NCI-H2081 treated with DMSO at 0.1 percent for 48 hours (cell line): Measurements from ENCODE around the gene EFNA2.

ENCODE experiments used
- DNase-seq: peaks from one replicate; lab custom pipeline; 2025; lab: John Stamatoyannopoulos, UW

The EFNA2 gene

DNA sequence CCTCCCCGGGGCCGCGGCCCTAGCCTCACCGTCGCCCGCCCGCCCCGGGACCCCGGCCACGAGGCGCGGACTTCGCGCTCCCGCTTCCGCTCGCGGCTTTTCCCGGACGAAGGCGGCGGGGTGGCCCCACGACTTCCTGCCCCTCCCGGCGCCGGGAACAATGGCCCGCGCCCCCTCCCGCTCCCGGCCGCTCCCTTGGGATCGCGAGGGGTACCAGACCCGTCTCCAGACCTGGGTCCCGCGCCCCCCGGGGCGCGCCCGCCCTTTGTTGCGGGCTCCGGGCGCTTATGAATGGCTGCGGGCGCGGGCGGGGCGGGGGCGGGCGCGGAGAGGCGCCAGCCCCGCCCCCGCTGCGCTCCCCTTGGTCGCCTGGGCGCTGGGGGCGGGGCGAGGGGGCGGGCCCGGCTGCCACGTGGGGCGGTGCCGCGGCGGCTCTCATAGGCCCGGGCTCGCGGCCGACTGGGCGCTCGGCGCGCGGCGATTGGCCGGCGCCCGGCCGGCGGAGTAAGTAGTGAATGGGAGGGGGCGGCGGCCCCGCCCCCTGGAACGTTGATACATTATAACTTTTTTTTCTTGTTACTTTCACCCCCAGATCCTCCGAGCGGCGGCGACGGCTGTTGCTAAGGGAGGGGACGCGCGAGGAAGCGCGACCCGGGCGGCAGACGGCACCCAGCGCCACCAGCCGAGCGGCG lies 36.2 kb upstream of the EFNA2 start:
- peak; percentile 72 for DNase-seq

DNA sequence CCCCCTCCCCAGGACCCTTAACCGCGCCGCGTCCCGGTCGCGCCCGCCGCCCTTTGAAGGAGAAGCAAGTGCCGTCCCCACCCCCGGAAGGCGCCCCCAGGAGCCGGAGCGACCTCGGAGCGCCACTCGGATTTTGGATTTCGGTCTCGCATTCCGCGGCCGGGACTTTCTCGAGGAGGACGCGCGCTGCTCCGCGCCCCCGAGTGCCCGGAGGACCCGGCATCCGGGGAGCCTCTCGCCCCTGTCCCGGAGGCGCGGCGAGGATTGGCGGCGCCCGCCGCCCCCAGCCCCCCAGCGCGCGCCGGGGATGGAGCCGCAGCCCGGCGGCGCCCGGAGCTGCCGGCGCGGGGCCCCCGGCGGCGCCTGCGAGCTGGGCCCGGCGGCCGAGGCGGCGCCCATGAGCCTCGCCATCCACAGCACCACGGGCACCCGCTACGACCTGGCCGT lies 35.7 kb upstream of the EFNA2 start:
- DNase-seq = no peak

DNA sequence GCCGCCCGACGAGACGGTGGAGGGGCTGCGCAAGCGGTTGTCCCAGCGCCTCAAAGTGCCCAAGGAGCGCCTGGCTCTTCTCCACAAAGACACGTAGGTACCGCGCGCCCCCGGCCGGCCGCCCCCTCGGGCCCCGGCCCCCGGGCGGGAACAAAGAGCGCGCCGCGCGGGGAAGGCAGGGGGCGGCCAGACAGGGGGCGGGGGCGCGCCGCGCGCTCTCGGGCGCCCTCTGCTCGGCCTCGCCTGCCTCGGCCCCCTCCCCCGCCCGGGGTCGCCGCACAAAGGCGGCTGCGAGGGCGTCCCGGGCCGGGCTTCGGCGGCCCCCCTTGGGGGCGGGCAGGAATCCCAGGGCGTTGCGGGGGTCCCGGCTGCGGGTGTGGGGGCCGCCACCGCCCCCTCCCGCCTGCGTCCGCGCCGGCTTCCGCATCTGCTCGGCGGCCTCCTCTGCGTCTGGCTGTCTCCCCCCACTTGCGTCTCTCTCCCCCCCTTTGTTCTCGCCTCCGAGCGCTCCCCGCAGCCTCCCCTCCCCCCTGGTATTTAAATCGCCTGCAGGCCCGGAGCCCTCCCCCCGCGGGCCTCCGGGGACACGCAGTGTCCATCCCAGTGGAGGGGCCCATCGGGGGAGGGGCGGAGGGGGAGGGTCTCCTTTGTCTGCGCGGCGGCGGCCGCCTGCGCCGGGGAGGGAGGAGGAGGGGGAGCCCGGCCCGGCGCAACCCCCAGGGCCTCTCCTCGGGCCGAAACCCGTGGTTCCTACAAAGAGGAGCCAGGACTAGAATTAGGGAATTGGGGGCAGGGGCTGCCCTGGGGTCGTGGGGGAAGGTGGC lies 35.0 kb upstream of the EFNA2 start:
- no peak for DNase-seq

DNA sequence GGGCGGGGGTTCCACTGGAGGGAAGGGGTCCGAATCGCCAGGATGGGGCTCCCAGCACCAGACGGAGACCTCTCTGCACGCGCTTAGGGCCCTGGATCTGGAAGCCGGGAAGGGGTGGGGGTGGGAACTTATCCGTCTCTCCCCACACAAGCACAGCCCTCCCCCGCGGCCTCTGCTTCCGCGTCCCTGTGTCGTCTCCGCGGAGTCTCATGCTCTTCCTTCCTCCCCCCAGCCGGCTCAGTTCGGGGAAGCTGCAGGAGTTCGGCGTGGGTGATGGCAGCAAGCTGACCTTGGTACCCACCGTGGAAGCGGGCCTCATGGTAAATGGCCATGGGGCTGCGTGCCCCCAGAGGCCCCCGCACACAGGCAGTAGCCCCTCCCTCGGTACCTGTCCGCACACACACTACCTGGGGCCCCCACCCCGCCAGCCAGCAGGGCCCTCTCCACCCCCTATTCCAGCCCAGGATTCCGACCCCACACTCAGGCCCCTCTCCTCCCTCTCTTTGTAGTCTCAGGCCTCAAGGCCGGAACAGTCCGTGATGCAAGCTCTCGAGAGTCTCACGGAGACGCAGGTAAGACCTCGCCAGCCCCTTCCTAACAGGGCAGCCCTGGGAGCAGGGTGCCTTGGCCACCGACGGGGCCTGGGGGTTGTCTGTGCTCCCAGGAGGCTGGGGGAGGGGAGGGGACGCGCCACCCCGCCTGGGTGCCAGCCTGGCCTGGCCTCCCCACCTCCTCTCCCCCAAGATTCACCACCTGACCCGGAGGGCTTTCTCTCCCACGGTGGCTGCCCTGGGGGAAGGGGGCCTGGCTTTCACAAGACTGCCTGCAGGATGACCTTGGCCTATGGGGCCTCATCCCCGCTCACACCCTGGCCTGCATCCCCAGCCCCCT lies 34.1 kb upstream of the EFNA2 start:
- no peak for DNase-seq

DNA sequence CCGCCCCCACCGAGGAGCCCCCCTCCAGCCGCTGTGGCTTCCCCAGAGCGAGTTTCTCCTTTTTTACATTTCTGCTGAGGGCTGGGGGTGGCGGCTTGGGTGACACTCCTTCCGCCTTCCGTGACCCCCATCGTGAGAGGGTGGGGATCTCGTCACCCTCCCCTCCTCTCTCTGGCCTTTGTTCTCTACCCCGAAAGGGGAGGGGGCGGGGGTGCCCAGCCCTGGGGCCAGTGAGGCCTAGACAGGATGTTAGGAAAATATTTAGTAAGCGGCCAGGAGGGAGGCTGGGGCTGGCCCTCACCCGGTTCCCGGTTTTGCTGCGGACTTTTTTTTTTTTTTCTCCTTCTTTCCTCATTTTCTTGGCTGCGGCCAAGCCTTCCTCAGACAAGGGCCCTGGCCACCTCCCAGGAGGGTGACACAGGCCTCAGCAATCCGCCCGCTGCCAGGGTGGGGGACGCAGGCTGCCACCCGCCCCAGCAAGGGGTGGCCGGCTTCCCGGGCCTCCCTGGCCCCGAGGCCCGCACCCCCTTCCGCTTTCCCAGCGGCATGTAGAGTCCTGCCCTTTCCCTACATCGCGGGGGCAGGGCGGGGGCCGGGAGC lies 33.4 kb upstream of the EFNA2 start:
- DNase-seq = no peak

DNA sequence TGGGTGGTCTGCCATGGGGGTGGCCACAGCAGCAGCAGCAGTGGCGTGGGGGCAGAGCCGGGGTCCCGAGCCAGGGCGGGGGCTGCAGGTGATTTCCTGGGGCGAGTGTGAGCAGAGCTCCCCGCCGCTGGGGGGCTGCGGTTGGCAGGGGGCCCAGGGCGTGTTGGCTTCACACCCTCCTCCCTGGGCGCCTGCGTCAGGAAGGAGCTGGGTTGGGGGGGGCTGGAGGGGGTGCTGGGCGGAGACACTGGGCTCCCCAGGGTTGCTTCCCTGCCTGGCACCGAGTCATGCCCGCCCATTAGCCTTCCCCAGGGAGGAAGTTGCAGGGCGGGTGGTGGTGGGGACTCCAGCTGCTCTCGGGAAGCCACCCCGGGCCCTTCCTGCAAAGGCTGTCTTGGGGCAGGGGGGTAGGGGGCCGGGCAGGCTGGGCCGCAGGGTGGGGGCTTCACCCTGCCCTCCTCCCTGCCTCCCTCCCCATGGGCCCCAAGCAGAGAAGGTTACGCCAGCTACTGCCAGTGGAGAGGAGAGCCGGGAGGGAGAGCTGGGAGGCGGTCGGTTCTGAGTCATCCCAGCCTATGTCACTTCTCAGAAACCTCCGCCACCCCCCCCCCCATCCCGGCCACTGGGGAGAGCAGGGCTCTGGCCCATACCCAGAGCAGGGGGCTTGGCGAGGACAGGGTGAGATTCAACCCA lies 32.7 kb upstream of the EFNA2 start:
- peak; percentile 37 for DNase-seq

DNA sequence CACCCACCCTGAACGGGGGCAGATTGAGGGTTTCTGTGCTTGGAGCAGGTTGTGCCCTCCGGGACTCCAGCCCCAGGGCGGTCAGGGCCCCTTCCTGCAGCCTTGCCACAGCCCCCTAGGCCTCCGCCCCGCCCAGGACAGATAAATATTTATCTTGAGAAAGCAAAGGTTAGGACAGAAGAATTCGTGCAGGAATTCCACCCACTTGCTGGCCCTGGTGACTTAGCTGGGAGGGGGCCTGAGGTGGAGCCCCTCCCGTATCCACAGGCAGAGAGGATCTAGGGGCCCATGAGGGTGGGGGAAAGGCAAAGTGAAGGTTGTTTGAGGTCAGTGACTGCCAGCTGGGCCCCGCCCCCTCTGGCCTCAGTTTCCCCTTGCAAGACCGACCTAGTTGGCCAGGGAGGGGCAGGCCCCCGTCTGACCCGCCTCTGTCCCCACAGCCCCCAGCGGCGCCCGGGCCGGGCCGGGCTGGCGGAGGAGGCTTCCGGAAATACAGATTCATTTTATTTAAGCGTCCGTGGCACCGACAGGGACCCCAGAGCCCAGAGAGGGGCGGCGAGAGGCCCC lies 32.1 kb upstream of the EFNA2 start:
- no peak for DNase-seq

DNA sequence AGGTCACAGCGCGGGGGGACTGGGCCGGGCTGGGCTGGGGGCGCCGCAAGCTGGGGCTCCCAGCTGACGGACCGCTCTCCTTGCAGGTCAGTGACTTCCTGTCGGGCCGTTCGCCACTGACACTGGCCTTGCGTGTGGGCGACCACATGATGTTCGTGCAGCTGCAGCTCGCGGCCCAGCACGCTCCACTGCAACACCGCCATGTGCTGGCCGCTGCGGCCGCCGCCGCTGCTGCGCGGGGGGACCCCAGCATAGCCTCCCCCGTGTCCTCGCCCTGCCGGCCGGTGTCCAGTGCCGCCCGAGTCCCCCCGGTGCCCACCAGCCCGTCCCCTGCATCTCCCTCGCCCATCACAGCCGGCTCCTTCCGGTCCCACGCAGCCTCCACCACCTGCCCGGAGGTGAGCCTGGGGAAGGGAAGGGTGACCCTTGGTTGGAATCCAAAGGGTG lies 31.6 kb upstream of the EFNA2 start:
- DNase-seq = no peak

DNA sequence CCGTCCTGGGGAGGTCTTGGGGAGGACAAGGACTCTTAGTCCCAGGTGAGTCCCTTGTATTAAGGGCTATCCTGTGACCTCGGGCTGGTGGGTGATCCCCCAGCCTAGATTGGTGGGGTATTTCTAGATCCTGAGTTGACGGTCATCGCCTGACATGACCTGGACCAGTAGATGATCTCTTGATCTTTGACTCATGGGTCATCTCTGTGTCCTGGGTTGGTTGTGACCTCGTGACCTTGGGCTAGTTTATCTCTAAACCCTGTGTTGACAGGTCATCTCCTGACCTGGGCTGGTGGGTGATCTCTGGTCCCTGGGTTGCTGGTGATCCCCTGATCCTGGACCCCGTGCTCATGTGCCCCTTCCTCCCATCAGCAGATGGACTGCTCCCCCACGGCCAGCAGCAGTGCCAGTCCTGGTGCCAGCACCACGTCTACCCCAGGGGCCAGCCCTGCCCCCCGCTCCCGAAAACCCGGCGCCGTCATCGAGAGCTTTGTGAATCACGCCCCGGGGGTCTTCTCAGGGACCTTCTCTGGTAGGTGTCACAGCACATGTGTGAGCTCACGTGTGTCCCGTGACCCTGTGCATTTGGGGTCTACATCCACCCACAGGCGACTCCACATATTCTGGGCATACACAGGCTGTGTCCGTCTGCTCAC lies 31.0 kb upstream of the EFNA2 start:
- DNase-seq = no peak

DNA sequence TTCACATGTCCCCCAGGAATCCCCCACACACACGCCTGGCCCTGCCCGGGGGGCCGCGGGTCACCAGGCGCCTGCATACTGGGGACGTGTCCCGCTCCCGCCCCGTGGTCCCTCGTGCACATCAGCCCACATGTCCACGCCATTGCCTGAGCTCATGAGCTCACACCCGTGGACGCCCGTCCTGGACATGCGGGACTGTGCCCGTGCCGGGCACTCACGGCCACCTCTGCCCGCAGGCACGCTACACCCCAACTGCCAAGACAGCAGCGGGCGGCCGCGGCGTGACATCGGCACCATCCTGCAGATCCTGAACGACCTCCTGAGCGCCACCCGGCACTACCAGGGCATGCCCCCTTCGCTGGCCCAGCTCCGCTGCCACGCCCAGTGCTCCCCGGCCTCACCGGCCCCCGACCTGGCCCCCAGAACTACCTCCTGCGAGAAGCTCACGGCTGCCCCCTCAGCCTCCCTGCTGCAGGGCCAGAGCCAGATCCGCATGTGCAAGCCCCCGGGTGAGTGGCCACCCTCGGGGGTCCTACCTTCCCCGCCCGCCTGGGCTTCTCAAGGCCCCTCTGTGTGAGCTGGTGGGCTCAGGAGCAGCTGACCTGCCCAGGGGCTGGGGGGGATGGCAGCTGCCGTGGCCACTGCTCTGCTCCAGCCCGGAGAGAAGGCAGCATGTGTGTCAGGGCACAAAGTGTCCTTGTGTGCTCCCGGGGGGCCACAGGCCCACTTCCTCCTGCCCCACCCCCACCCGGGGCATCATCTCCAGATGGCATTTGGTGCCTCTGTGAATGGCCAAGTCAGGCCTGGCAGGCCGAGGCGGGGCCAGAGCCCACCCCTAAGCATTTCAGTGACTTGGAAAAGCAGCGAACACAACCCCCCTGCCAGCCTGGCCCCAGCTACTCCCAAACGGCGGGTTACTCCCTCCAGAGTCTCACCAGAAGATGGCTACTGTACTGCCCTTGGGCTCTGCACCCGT lies 30.2 kb upstream of the EFNA2 start:
- no peak for DNase-seq

DNA sequence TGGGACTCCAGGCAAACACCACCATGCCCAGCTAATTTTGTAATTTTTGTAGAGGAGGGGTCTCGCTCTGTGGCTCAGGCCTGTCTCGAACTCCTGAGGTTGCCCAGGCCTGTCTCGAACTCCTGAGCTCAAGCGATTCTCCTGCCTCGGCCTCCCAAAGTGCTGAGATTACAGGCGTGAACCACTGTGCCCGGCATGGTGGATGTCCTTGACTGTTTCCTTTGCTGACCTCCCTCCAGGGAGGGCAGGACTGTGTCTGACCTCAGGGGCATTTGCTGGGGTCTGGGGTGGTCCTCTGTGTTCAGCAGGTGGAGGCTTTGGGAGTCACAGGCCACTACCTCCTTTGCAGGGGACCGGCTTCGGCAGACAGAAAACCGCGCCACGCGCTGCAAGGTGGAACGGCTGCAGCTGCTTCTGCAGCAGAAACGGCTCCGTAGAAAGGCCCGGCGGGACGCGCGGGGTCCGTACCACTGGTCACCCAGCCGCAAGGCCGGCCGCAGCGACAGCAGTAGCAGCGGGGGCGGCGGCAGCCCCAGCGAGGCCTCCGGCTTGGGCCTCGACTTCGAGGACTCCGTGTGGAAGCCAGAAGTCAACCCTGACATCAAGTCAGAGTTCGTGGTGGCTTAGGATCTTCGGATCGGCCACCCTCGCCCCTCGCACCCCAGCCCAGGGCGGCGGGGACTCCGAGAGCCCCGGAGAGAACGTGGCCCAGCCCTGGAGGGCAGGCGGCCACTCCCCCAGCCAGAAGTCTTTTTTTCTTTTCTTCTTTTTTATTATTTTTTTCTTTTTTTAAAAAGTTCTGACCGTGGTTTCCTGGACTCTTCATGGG lies 28.8 kb upstream of the EFNA2 start:
- DNase-seq = no peak

DNA sequence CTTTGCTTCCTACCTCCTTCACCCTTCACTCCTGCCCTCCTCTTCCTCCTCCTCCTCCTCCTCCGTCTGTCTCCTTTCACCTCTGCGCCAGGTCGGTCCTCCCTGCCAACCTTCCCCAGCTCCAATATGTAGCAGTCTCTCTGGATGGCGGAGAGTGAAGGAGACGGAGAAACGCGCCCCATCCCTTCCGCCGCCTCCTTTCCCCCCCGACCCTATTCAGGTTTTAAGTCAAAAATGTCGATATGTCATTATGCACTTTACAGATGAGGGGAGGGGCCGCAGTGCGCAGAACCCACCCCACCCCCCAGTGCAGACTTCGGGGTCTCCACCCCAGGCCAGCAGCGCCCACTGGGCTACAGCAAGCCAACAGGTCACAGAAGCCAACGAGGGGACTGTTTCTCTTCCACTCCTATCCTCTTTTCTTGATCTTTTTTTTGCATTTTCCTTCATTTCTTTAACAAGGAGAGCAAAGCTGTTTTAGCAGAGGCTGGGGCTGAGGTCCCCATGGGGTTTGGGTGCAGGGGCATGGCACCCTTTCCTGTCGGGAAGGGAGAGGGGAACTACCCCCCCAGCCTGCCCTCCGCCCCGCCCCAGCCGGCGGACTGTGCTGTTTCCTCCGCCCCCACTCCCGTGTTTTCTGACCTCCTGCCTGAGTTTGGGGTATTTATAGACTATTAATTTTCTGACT lies 28.1 kb upstream of the EFNA2 start:
- no peak for DNase-seq

DNA sequence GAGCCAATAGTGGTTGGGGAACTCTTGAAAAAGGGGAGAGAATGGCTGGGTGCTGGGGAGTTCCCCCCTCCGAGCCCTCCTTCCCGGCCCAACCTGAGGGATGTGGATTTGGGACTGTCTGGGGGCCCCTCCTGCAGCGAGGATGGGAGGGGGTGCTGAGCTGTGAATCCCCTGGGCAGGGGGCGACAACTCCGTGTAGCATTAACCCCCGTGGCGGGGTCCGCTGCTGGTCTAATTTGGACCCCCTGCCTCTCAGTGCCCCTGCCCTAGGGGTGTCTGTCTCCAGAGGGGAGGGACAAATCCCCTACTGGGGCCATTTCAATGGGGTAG lies 27.5 kb upstream of the EFNA2 start:
- DNase-seq = no peak

DNA sequence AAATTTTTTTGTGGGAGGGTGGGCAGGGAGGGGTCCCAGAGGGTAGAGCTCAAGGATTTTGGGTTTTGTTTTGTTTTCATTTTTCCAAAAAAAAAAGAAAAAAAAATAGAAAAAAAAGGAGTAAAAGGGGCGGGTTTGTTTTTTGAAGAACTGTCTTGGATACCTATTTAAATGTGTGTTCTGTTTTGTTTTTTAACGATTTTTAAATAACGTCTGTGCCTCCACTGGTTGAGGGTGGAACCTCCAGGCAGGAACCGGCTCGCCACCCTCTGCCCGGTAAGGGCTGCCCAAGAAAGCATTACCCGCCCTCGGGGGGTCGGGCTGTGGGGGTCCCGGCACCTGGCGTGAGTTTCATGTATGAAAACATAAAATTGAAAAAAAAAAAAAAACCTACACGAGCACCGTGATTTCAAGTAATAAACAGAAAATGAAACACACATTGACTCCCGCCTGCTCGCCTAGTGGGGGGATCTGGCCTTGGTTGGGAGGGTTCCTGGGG lies 26.9 kb upstream of the EFNA2 start:
- no peak for DNase-seq

DNA sequence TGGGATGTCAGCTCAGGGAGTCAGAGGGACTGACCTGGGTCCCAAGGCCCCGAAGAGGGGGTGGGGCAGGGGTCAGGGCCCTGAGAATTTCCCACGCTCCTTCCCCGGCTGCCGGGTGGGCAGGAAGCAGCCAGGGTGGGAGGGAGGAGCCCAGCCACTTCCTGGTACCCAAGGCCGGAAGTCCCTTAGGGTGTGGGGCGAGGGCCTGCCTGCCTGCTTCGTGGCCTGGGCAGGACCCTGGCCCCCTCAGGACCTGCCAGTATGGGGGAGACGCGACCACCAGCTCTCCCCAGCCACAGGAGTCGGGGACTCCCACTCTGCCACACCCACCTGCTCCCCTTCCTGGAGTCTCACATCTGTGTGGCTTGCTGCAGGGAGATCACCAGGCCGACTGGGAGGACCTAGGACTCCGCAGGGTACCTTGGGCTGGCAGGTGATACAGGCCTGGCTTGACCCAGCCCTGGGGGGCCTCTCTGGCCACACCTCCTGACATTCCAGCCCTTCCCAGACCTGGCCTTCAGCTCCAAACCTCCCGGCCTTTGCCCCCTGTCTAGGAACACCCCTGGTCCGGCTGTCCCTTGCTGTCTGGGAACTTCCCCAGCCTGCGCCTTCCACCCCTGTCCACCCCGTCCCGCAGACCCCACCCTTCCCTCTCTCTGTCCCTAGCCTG lies 26.3 kb upstream of the EFNA2 start:
- no peak for DNase-seq

DNA sequence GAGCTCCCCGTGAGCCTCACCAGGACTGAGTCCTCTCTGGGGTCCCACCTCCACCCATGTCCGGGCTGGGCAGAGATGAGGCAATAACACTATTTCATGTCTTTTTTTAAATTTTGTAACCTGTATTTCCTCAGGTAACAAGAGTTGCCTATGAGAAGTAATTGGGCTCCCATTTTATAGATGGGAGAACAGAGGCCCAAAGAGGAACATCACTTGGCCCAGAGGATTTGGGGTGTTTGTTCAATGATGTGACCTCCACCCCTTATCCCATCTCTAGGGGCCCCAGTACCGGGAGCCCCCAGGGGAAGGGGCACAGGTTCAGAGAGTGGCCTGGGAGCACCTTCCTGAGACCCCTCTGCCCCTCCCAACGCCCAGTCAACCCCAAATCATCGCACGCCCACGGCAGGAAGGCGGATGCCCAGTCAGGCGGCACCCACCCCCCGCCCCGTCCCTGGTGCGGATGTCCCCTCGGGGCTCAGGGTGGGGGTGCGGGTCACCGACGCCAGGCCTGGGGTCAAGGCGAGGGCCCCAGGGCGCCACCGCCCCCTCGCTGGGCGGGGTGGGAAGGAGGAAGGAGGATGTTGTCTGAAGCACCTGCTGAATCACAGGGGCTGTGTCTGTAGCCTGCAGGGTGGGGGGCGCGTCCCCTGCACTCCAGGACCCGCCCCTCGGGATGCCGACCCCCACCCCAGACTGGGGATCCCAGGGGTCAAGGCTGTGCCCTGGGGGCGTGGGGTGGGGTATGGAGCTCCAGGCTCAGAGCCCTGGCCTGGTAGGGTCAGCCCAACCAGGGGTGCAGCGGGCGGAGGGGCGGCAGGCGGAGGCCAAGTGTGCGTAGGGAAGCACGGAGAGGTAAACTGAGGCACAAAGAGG lies 25.6 kb upstream of the EFNA2 start:
- no peak for DNase-seq
